T-helper 2 cell treated with Interferon-gamma antibody and Interleukin-4, amounts not matched to agents 5 μg/mL and 100 μg/mL, for 36 hours (primary cell): Measurements from ENCODE around the gene GIPC1.

Experiments used
- DNase-seq: peaks from one replicate; pipeline ENCODE4 v3.0.0; 2021; ENCODE audit warnings: low spot score
- H3K27ac Mint-ChIP-seq: one replicate; pipeline ENCODE4 v1.8.0; 2021; ENCODE audit warnings: mild to moderate bottlenecking, mixed read lengths
- H3K27me3 Mint-ChIP-seq: one replicate; pipeline ENCODE4 v1.8.0; 2021; ENCODE audit warnings: low read depth, mixed read lengths
- H3K36me3 Mint-ChIP-seq: one replicate; pipeline ENCODE4 v1.8.0; 2021; ENCODE audit warnings: low read depth, mixed read lengths
- H3K4me1 Mint-ChIP-seq: one replicate; pipeline ENCODE4 v1.8.0; 2021; ENCODE audit warnings: low read depth, mixed read lengths
- H3K4me3 Mint-ChIP-seq: one replicate; pipeline ENCODE4 v1.8.0; 2022; ENCODE audit warnings: mild to moderate bottlenecking, moderate library complexity, mixed read lengths
- H3K9me3 Mint-ChIP-seq: one replicate; pipeline ENCODE4 v1.8.0; 2021; ENCODE audit warnings: mixed read lengths

The GIPC1 gene

DNA sequence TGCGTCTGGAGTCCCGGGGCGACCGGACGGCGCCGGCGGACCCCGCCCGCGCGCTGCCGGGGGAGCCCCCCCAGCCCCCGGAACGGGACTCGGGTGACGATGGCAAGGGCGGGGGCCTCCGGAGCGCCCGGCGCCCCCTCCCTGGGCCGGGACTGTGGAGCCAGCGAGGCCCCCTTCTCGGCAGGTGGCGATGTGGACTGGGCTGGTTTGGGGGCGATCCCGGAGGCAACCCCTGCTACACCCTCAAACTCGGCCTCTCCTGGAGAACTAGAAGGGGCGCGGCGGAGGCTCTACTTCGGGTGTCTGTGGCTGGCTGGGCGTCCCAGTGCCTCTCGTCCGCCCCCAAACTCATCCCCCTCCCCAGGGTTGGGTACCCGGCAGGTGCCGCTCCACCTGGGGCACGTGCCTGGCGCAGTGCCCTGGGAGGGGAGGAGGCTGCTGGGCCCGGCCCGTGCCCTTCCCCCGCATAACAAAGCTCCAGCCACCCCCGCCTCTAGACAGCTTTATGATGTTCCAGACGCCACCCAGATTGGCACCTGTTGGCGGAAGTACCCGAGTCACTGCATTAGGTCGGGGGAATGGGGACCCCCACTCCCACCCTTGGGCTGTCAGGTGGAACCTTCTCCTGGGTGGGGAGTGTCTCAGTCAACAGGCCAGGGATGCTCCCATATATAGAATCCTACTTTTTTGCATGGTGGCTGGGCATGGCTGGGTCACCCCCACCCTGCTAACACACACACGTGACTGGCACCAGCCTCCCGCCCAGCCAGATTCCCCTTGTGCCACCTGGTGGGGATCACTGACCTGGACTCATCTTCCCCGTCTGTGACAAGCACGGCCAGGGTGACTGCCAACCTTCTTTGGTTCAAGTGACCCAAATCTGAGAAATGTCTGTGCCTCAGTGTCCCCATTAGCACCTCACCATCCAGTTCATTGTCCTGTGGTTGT lies 62.1 kb downstream of the GIPC1 start:
- Mint-ChIP-seq H3K9me3 (no peaks in the 10 kb centered on the region), H3K27me3 (peaks cover 7% of the 10 kb centered on the region), H3K4me1 (peaks cover 27% of the 10 kb centered on the region), H3K27ac (peak overlapping the region; percentile 72), H3K4me3 (peak overlapping the region; percentile 82), H3K36me3 (peaks cover 9% of the 10 kb centered on the region)
- DNase-seq, result no peak

DNA sequence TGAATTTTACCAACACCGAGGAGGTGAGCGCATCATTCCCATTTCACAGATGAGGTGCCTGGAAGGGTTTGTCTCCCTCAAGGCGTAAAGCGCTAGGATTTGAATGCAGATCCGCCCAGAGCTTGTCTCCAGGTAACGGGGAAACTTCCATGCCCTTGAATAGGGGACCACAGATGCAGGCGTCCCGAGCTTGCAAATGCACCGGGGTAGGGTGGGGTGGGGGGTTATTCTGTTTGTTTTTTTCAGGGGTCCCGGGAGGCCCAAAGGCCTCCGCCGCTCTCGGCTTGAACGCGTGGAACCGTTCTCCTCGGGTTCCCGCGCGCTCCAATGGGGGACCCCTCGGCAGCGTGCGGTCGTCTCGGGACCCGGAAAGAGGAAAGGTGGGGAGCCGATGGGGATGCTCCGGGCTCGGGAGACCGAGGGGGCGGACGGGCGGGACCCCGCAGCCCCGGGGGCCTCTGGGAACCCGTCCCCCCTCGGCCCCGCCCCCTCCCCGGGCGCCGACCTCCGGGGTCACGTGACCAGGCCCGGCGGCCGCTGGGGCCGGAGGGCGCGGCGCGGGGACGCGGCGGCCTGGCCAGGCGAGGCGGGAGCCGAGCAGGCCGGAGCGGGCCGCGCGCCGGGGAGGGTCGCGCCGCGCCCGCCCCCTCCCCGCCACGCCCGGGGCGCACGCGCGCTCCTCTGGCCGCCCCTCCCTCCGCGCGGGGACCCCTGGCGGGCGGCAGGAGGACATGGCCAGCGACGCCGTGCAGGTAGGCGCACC lies 63.0 kb downstream of the GIPC1 start, which contains the start of gene PKN1:
Gene PKN1, plus strand, starts transcription at position 516 of the 763 bp plus-strand sequence. Its CDS starts 216 bp downstream, at position 732.
- Mint-ChIP-seq H3K36me3 (peaks cover 8% of the 10 kb centered on the region), H3K4me3 (peak within 1 kb of the TSS; percentile 87), H3K27ac (peak within 1 kb of the TSS; percentile 88), H3K27me3 (peaks cover 7% of the 10 kb centered on the region), H3K4me1 (peaks cover 21% of the 10 kb centered on the region), H3K9me3 (no peaks in the 10 kb centered on the region)
- DNase-seq, result peak; percentile 62

DNA sequence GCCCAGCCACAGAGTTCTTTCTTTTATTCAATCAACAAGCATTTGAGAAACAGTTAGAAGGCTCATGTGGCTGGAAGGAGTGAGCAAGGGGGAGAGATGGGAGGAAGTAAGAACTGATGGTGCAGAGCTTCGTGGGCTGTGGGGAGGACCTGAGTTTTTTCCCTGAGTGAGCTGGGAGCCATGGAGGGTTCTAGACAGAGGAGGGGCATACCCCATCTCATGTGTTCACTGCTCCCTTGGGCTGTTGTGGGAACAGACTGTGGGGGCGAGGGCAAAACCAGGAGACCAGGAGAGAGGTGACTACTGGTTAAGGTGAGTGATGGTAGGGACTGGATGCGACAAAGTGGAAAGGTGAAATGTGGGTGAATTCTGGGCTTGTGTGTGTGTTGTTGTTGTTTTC lies 65.2 kb downstream of the GIPC1 start:
- Mint-ChIP-seq H3K4me1 (peaks cover 21% of the 10 kb centered on the region), H3K27me3 (peaks cover 10% of the 10 kb centered on the region), H3K4me3 (peak overlapping the region; percentile 37), H3K36me3 (peaks cover 5% of the 10 kb centered on the region), H3K27ac (no peak overlapping the region), H3K9me3 (no peaks in the 10 kb centered on the region)
- no peak for DNase-seq

DNA sequence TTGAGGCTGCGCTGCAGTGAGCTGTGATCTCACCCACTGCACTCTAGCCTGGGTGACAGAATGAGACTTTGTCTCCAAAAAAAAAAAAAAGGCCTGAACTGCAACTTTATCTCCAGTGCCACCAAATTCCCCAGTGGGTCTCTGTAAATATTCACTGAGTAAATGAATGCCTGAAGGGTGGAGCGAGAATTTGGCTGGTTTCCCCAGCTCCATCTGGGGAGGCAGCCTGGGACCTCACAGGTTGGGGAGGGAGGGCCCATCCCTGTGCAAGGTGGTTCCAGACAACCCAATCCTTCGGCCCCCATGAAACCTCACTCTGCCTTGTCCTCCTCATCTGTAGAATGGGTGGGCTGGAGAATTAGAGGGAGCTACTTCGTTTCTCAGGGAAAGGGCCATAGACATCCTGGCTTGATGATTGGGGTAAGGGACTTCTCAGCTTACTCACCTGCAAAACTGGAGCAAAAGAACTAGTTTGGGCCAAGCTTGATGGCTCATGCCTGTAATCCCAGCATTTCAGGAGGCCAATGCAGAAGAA lies 67.0 kb downstream of the GIPC1 start:
- Mint-ChIP-seq H3K36me3 (peaks cover 2% of the 10 kb centered on the region), H3K9me3 (no peaks in the 10 kb centered on the region), H3K4me1 (peaks cover 11% of the 10 kb centered on the region), H3K4me3 (no peak overlapping the region), H3K27me3 (peaks cover 10% of the 10 kb centered on the region), H3K27ac (no peak overlapping the region)
- no peak for DNase-seq
